HG03354 (cell line): ENCODE data around the gene DUSP5.

Experiments
- ATAC-seq: cut with Tn5 transposase; IDR thresholded peaks from one replicate; pipeline ENCODE4 v1.9.1; 2021; ENCODE audit warnings: mild to moderate bottlenecking; ENCODE audit not compliant: unreplicated experiment, poor library complexity, severe bottlenecking

The DUSP5 gene

DNA sequence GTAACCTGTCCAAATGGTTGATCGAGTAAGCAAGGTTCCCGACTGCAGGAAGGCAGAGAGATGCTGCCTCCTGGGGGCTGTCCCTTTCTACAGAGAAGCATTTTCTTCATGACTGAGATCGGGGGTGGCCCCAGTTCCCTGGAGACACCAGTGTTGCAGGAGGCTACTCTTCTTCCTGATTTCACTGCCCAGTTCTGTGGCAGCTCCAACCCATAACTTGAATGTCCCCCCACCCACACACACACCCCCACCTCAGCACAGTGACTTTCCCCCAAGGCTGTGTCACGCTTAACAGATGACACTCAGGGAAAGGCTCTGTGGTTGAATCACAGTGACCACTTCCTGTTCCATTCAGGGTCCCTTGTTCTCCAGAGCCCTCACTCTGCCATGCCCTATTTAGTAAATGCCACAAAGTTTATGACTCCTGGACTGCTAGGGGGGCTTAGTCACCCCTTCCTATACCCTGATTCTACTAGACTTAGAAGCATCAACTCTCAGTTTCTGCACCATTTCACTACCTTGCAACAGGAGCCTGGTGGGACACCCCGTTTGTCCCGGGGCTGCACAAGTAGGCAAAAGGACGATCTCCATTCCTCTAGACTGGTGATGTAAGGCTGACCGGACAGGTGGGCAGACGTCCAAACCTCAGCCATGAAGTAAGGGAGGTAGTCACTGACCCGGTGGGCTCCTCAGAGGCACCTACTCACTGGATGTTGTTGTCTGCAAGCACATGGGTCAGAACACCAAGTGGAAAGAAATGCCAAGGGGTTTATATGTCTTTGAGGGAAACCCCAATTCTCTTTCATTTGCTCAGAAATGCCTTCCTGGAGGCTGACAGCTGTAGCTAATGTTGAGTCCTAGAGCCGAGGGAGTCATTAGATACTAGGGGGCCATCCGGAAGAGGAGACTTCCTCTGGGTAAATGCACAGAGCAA lies 38.5 kb downstream of the DUSP5 start:
- ATAC-seq: peak; percentile 84

GRCh38 chr10:110539091-110539490 lies 41.4 kb downstream of the DUSP5 start:
- ATAC-seq: no peak

- ATAC-seq: no peak
These were observed 42.3 kb downstream of the DUSP5 start for GRCh38 chr10:110540031-110540430.

- ATAC-seq: no peak
These were observed 47.3 kb downstream of the DUSP5 start for GRCh38 chr10:110544958-110545537.

GRCh38 chr10:110546077-110546476 lies 48.4 kb downstream of the DUSP5 start:
- no peak for ATAC-seq

- ATAC-seq: no peak
These were observed 48.9 kb downstream of the DUSP5 start for GRCh38 chr10:110546499-110547110.

DNA sequence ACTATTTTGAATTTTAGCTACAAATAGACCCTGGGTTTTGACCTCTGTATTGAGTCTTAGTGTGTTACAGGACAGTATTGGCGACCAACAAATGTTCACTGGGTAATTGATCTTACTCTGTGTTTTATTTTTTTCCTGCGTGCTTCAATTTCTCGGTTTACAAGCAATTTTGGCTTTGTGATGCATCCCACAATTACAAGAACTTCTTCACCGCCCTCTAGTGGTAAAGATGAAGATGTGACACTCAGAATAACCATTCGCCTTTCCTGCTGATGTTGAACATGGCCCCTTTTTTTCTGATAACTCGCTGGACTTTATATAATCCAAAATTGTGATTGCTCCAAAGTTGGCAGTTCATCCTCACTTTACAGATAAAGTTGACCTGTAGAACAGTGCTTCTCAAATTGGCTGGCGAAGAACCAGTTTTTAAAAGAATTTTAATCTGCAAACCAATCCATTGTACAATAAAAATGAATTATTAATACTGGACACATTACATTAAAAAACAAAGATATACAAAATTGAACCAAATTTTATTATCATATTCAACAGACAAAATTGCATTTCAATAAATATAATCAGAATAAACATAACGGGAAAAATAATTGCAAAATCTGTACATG lies 49.5 kb downstream of the DUSP5 start:
- peak; percentile 76 for ATAC-seq

- no peak for ATAC-seq
These were observed 50.3 kb downstream of the DUSP5 start for GRCh38 chr10:110548002-110548401.

DNA sequence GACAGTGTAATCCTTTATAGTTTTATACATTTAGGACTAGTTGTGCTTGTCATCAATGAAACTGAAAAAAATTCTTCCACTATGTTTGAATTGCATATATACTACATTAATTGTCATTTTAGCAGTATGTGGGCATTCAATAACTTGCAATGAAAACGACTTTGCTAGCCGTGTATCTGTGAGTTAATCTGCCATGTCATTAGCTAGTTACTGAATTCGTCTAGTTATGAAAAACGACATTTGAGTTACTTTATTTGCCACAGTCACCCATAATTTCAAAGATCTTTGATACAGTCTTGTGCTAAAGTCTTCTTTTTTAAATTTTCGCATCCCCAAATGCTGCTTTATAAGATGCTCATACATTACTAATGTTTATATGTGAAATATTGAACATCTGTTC lies 51.5 kb downstream of the DUSP5 start:
- ATAC-seq: no peak

GRCh38 chr10:110553905-110554304 lies 56.2 kb downstream of the DUSP5 start:
- ATAC-seq: no peak

DNA sequence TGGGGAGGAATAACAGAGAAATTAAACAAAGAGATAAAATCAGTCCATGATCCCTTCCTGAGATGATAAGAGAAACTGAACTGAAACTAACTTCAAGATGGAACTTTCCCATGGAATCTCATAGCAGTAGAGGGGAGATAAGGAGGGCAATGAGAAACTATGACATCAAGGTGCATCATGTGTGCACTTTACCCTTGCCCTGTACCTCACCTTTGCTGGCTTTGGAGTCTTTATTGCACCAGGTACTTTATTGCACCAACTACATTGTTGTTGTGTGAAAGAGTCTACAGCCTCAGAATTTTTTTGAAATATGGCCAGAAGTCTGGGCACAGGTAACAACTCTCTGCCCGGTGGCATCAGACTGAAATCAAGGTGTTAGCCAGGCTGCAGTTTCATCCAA lies 58.6 kb downstream of the DUSP5 start:
- no peak for ATAC-seq

DNA sequence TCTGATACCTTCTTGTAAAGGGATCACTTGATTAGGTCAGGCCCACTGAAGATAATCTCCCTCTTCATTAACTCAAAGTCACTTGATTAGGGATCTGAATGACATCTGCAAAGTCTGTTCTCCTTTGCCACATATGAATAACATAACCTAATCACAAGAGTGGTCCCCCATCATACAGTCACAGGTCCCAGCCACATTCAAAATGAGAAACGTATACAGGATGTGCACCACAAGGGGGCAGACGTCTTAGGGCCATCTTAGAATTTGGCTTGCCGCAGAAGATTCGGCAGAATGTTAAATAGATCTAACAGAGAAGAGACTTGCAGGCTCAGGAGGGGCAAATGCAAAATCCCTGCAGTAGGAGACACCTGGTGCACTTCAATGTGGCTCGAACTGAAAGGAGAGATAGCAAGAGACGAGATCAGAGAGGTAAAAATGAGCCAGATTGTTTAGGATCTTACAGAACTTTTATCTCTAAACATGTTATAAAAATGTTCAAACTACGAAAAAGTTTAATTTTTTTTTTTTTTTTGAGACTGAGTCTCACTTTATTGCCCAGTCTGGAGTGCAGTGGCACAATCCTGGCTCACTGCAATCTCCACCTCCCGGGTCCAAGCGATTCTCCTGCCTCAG lies 59.4 kb downstream of the DUSP5 start:
- ATAC-seq: peak; percentile 83

- no peak for ATAC-seq
These were observed 60.3 kb downstream of the DUSP5 start for GRCh38 chr10:110558041-110558440.

DNA sequence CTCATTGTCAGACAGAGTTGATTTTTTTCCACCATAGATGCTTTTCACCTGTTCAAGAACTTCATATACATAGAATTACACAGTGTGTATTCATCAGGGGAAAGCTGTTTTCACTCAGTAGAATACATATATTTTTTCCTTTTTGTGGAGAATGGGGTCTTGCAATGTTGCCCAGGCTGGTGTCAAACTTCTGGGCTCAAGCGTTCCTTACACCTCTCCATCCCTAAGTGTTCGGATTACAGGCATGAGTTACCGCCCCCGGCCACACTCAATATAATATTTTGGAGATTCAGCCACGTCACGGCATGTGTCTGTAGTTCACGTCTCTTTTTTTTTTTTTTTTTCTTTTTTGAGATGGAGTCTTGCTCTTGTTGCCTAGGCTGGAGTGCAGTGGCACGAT lies 62.3 kb downstream of the DUSP5 start:
- ATAC-seq: no peak
